ENCODE data around the gene CADPS.

The CADPS gene

DNA sequence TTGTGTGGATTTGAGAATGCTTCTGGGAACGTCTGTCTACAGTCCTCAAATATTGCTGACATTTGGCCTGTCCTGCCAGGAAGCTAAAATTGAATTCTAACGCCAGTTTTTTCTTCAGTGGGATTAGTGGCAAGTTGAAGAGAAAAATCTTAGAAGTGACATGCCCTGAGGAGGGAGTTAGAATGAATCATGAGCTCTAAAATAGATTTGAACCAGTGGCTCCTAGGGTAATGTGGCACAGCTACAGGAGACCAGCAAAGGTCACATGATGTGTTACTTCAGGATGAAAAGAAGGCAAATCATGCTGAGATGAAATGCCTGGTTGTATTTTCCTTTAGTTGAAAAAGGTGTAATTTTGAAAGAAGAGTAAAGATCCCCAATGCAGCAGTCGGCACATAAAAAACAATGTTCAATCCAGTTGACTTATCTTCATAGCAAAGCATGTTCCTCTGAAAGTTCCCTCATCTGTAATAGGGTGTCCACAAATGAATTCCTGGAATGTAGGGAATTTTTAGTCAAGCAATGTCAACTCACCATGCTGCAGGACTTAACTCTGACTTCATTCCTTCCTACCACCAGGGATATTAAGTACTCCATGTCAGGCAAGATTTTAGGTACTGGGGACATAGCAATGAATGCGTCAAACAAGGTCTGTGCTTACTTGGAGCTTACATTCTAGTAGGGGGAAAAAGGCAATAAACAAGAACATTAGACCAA is 171.6 kb downstream of the CADPS start:
- peaks cover 0 to 6% (median 0%) of the 10 kb centered on the region in 4 donors for H3K4me1 ChIP-seq
- H3K27ac ChIP-seq = no peak overlapping the region
- no peak overlapping the region for H3K4me3 ChIP-seq
- DNase-seq = no peak
- no peaks in the 10 kb centered on the region for H3K36me3 ChIP-seq
- H3K27me3 ChIP-seq = no peaks in the 10 kb centered on the region
- TF ChIP-seq, protein P1, sequence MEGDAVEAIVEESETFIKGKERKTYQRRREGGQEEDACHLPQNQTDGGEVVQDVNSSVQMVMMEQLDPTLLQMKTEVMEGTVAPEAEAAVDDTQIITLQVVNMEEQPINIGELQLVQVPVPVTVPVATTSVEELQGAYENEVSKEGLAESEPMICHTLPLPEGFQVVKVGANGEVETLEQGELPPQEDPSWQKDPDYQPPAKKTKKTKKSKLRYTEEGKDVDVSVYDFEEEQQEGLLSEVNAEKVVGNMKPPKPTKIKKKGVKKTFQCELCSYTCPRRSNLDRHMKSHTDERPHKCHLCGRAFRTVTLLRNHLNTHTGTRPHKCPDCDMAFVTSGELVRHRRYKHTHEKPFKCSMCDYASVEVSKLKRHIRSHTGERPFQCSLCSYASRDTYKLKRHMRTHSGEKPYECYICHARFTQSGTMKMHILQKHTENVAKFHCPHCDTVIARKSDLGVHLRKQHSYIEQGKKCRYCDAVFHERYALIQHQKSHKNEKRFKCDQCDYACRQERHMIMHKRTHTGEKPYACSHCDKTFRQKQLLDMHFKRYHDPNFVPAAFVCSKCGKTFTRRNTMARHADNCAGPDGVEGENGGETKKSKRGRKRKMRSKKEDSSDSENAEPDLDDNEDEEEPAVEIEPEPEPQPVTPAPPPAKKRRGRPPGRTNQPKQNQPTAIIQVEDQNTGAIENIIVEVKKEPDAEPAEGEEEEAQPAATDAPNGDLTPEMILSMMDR (IDR thresholded peaks at IDR 0.05) = no peak
- no peaks in the 10 kb centered on the region for H3K9me3 ChIP-seq
- intact Hi-C loops (cut with DNase I; ENCODE audit: low total_unique reads) = no loop called here

DNA sequence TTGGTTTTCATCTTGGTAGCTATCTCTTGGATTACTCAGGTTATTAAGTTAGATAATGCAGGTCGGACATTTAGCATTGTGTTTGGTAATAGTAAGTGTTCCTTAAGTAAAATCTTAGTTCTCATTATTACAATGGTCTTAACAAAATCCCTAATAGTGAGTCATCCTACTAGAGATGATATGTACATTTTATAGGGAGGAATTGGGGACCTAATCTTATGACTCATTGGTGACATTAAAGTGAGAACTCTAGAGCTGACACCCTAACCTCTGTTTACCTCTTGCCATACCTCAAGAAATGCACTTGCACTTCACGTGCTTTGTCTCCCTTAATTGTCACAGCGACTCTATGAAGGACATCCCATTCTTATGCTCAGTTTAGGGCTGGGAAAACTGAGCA is 174.9 kb downstream of the CADPS start:
- Histone ChIP-seq H3K9me3 (no peaks in the 10 kb centered on the region), H3K27me3 (no peaks in the 10 kb centered on the region), H3K27ac (no peak overlapping the region), H3K4me1 (peaks cover 0 to 6% (median 0%) of the 10 kb centered on the region in 4 donors), H3K4me3 (no peak overlapping the region), H3K36me3 (no peaks in the 10 kb centered on the region)
- intact Hi-C loops (cut with DNase I; ENCODE audit: low total_unique reads) = no loop called here
- DNase-seq = no peak
- TF ChIP-seq, protein P1 (IDR thresholded peaks at IDR 0.05) = no peak

DNA sequence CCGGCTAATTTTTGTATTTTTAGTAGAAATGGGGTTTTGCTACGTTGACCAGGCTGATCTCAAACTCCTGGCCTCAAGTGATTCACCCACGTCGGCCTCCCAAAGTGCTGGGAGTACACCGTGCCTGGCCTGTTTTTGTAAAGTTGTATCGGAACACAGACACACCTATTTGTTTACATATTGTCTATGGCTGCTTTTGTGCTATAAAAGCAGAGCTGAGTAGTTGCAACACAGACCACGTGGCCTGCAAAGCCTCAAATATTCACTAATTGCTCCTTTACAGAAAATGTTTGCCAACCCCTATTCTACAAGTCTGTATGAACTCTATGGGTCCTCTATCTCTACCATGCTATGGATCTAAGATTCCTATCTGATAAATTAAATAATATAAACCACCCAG is 175.5 kb downstream of the CADPS start:
- DNase-seq = no peak
- TF ChIP-seq, protein P1 (IDR thresholded peaks at IDR 0.05) = no peak
- Histone ChIP-seq H3K27me3 (no peaks in the 10 kb centered on the region), H3K27ac (no peak overlapping the region), H3K4me3 (no peak overlapping the region), H3K36me3 (no peaks in the 10 kb centered on the region), H3K4me1 (peaks cover 0 to 6% (median 0%) of the 10 kb centered on the region in 4 donors), H3K9me3 (no peaks in the 10 kb centered on the region)
- intact Hi-C loops (cut with DNase I; ENCODE audit: low total_unique reads) = no loop called here

DNA sequence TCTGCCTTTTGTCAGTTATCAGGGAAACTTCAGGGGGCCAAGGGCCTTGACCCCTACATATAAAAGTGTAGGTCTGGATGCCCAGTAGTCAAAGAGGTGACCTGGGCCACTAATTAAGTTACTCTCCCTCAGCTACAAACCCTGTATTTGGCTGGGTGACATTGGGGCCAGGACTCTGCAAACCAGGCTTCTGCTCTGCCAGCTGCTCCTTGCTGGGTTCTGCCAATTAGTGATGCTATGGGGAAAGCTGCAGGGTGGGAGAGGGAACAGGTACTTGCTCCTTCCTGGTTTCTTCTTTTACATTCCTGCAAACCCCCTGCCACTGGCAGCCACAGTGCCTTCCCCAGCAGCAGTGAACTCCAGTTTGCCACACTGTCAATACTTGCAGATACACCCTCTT is 179.2 kb downstream of the CADPS start:
- H3K27me3 ChIP-seq = no peaks in the 10 kb centered on the region
- H3K36me3 ChIP-seq = no peaks in the 10 kb centered on the region
- DNase-seq = no peak
- H3K27ac ChIP-seq = no peak overlapping the region
- intact Hi-C loops (cut with DNase I; ENCODE audit: low total_unique reads) = no loop called here
- H3K9me3 ChIP-seq = no peaks in the 10 kb centered on the region
- no peaks in the 10 kb centered on the region for H3K4me1 ChIP-seq
- H3K4me3 ChIP-seq = no peak overlapping the region
- TF ChIP-seq, protein P1 (IDR thresholded peaks at IDR 0.05) = no peak

DNA sequence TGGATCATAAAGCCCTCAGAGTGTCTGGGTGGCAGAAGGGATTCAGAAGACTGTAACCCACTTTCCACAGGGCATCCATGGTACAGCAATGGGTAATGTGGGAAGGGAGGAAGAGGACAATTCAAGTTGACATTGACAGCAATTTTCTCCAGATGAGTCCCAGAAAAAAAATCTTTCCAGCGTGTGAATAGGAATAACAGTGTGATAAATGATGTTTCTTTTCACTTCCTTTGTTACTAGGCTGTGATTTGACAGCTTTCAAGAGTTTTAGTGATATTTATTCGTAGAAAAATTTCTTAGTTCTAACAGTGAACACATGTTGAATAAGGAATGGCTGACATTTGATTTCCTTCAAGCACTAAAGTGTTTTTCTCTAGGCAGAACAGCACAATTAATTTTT is 186.4 kb downstream of the CADPS start:
- H3K4me1 ChIP-seq = no peaks in the 10 kb centered on the region
- no peaks in the 10 kb centered on the region for H3K27me3 ChIP-seq
- H3K27ac ChIP-seq = no peak overlapping the region
- H3K36me3 ChIP-seq = no peaks in the 10 kb centered on the region
- intact Hi-C loops (cut with DNase I; ENCODE audit: low total_unique reads) = no loop called here
- no peak for DNase-seq
- no peaks in the 10 kb centered on the region for H3K9me3 ChIP-seq
- TF ChIP-seq, protein P1 (IDR thresholded peaks at IDR 0.05) = no peak
- no peak overlapping the region for H3K4me3 ChIP-seq
